K562 (cell line): ENCODE data around the gene PRC1. TPM values are rescaled to one million over a fixed set of nuclear protein-coding genes. Genes with fewer than 3 reads are reported as not detected.

Source experiments
- BRD4 ChIP-seq: fragments of 200-600 bp; sonication (generic); IDR thresholded peaks from 2 replicates; pipeline ENCODE4 v1.6.1; 2017; ENCODE audit warnings: inconsistent platforms
- CHD4 ChIP-seq: fragments of 200-600 bp; sonication (generic); IDR thresholded peaks from 3 replicates; pipeline ENCODE4 v1.6.1; 2012; ENCODE audit warnings: low read depth, mild to moderate bottlenecking, mixed read lengths, low read length, inconsistent platforms; ENCODE audit not compliant: insufficient read depth, insufficient replicate concordance, poor library complexity, severe bottlenecking
- ID3 ChIP-seq, 2 experiments: fragments of 250-450 bp in 1 of 2; fragments of 450-650 bp in 1 of 2; sonication (Bioruptor Pico) in 1 of 2; IDR thresholded peaks; 2 replicates each; pipeline versions ENCODE4 v1.6.1 to v1.8.0; 2016 to 2021; ENCODE audit warnings: mild to moderate bottlenecking in 2 of 2, moderate library complexity in 2 of 2, missing compliant biosample characterization in 1 of 2, missing genetic modification characterization in 1 of 2
- KDM4B ChIP-seq, 2 experiments: fragments of 450-650 bp in 1 of 2; sonication (generic) in 1 of 2; IDR thresholded peaks; 2 replicates each; pipeline ENCODE4 v1.6.1; 2016 to 2017; ENCODE audit warnings: borderline replicate concordance in 2 of 2, antibody characterized with exemption in 1 of 2, low read depth in 1 of 2, mild to moderate bottlenecking in 1 of 2
- KLF6 ChIP-seq: fragments of 250-450 bp; sonication (Bioruptor Pico); IDR thresholded peaks from 2 replicates; pipeline ENCODE4 v1.4.0; 2020; ENCODE audit warnings: mild to moderate bottlenecking, moderate library complexity, borderline replicate concordance
- LEF1 ChIP-seq: fragments of 450-650 bp; IDR thresholded peaks from 2 replicates; pipeline ENCODE4 v1.6.1; 2016; ENCODE audit warnings: mild to moderate bottlenecking
- MAX ChIP-seq: sonication (generic); formaldehyde crosslinking; IDR thresholded peaks from 2 replicates; pipeline ENCODE4 v1.9.0; 2022; ENCODE audit warnings: mild to moderate bottlenecking, missing genetic modification reagents
- MLX ChIP-seq, 2 experiments: fragments of 450-650 bp in 1 of 2; sonication (generic) in 1 of 2; formaldehyde crosslinking; conservative IDR thresholded peaks; 2 replicates each; pipeline versions ENCODE4 v1.4.0 to v1.8.1; 2020 to 2022; ENCODE audit warnings: mild to moderate bottlenecking in 1 of 2, missing genetic modification reagents in 1 of 2
- MTA3 ChIP-seq: fragments of 450-650 bp; formaldehyde crosslinking; IDR thresholded peaks from 2 replicates; pipeline ENCODE4 v1.6.1; 2017; ENCODE audit warnings: mild to moderate bottlenecking, borderline replicate concordance
- NR4A1 ChIP-seq, 2 experiments: fragments of 250-450 bp in 1 of 2; fragments of 450-650 bp in 1 of 2; sonication (Bioruptor Pico) in 1 of 2; IDR thresholded peaks; 2 replicates each; pipeline versions ENCODE4 v1.4.0 to v1.6.1; 2016 to 2020; ENCODE audit warnings: mild to moderate bottlenecking in 2 of 2, missing compliant biosample characterization in 1 of 2, missing genetic modification characterization in 1 of 2, moderate library complexity in 1 of 2
- PKNOX1 ChIP-seq: fragments of 450-650 bp; IDR thresholded peaks from 2 replicates; pipeline ENCODE4 v1.6.1; 2016
- PYGO2 ChIP-seq: fragments of 450-650 bp; IDR thresholded peaks from 2 replicates; pipeline ENCODE4 v1.6.1; 2016; ENCODE audit warnings: mild to moderate bottlenecking, missing genetic modification characterization, moderate library complexity, missing compliant biosample characterization
- SMAD4 ChIP-seq: fragments of 250-450 bp; sonication (Bioruptor Pico); conservative IDR thresholded peaks from 2 replicates; pipeline ENCODE4 v1.8.0; 2021; ENCODE audit warnings: inconsistent platforms, mild to moderate bottlenecking, moderate library complexity
- SP1 ChIP-seq: sonication (generic); formaldehyde crosslinking; IDR thresholded peaks from 2 replicates; pipeline ENCODE4 v1.8.1; 2022; ENCODE audit warnings: mild to moderate bottlenecking, missing genetic modification reagents
- TAF1 ChIP-seq: IDR thresholded peaks from 2 replicates; pipeline ENCODE4 v1.6.1; 2011; ENCODE audit warnings: mild to moderate bottlenecking, low read length, moderate library complexity; ENCODE audit not compliant: insufficient read depth, control insufficient read depth, severe bottlenecking; ENCODE audit errors: extremely low read depth
- U2AF1 ChIP-seq: fragments of 200-400 bp; formaldehyde crosslinking; optimal IDR thresholded peaks from 2 replicates; pipeline ENCODE3; 2017; ENCODE audit warnings: mild to moderate bottlenecking, low read depth, low read length, moderate library complexity
- ZFP1 ChIP-seq: fragments of 450-650 bp; formaldehyde crosslinking; IDR thresholded peaks from 2 replicates; pipeline ENCODE4 v1.4.0; 2020; ENCODE audit warnings: mild to moderate bottlenecking, mixed read lengths
- ZNF121 ChIP-seq: sonication (generic); formaldehyde crosslinking; conservative IDR thresholded peaks from 2 replicates; pipeline ENCODE4 v1.8.0; 2022; ENCODE audit warnings: missing genetic modification reagents
- ZNF311 ChIP-seq: fragments of 250-450 bp; sonication (Bioruptor Pico); IDR thresholded peaks from 2 replicates; pipeline ENCODE4 v1.4.0; 2020; ENCODE audit warnings: mild to moderate bottlenecking, moderate library complexity
- ZNF717 ChIP-seq: fragments of 250-450 bp; sonication (Bioruptor Pico); IDR thresholded peaks from 2 replicates; pipeline ENCODE4 v1.5.0; 2021
- ZNF830 ChIP-seq: fragments of 250-450 bp; sonication (Bioruptor Pico); IDR thresholded peaks from 2 replicates; pipeline ENCODE4 v1.5.0; 2021; ENCODE audit warnings: mild to moderate bottlenecking
- polyA plus RNA-seq, 8 experiments: library from polyadenylated mRNA; depleted of rRNA in 4 of 8; stranded (reverse) in 5 of 8; unstranded in 3 of 8; fragments of >200 nt; fragmentation: Nextera tagmentation in 2 of 8; fragmentation: Illumina TruSeq in 1 of 8; extraction: Ambion mirVana in 2 of 8; extraction: Trizol in 1 of 8; gene quantifications; 2 replicates each; pipeline versions ENCODE4 v1.2.1 to v1.2.3, GENCODE V29; 2011 to 2014; ENCODE audit warnings: inconsistent platforms in 1 of 8, missing spikeins in 1 of 8
- total RNA-seq, 7 experiments: library from RNA; depleted of rRNA in 6 of 7; stranded (reverse); fragments of >200 nt in 6 of 7; fragmentation: Illumina TruSeq in 2 of 7; extraction: Trizol in 2 of 7; gene quantifications; 2 replicates each; pipeline versions ENCODE4 v1.2.1 to v1.2.3, GENCODE V29; 2011 to 2021; ENCODE audit warnings: low replicate concordance in 1 of 7

The PRC1 gene
- total and polyA plus RNA-seq, 9 of the 15 experiments (the other 6 are each of a cell fraction or from before 2014, with no cell fraction given) = 156 to 391 (median 240) TPM

- TF ChIP-seq MAX (CRISPR knock-in tag) (peak; percentile 88), U2AF1 (peak; percentile 78), CHD4 (peak; percentile 33), ZFP1 (CRISPR knock-in tag) (no peak), ID3 (CRISPR knock-in tag; IDR thresholded peaks at IDR 0.05) (no peak), ID3 (tag; IDR thresholded peaks at IDR 0.05) (peak; percentile 92), SMAD4 (peak; percentile 90), PYGO2 (no peak), KDM4B (IDR thresholded peaks at IDR 0.05; ENCODE audit: borderline replicate concordance in 2 of 2, low read depth in 1 of 2) (0 out of 4 replicates have a peak, but pooled peaks of 1 of the 2 experiments have one; percentile 28), MLX (CRISPR knock-in tag; conservative IDR thresholded peaks at IDR 0.05) (peak; percentile 61 to 97; a peak in 2 of 4 replicates), ZNF311 (CRISPR knock-in tag) (no peak), ZNF830 (CRISPR knock-in tag) (peak; percentile 91), ZNF121 (peak; percentile 95; the same call in 1 of the 2 replicates), ZNF717 (CRISPR knock-in tag) (peak; percentile 83), LEF1 (peak; percentile 58; the same call in 1 of the 2 replicates), PKNOX1 (peak; percentile 4; the same call in 1 of the 2 replicates), MTA3 (peak; percentile 89; the same call in 1 of the 2 replicates), TAF1 (peak; percentile 69), KLF6 (CRISPR knock-in tag) (peak; percentile 85), BRD4 (peak; percentile 96; the same call in 1 of the 2 replicates), NR4A1 (CRISPR knock-in tag; IDR thresholded peaks at IDR 0.05) (no peak), NR4A1 (tag; IDR thresholded peaks at IDR 0.05) (peak; percentile 42; the same call in 1 of the 2 replicates), SP1 (CRISPR knock-in tag) (peak; percentile 91)
These were observed 39.4 kb downstream of the PRC1 start, which contains the start of gene RCCD1 (continued) for GRCh38 chr15:90954712-90955623.
